GDM1 (cell line): ENCODE data around the gene NPLOC4.
"Not testable (repeated sequence)": the region's sequence is repeated elsewhere in the genome, so short reads cannot be mapped to it uniquely, and the experiment has no call there.

Experiments used
- DNase-seq: peaks from one replicate; lab custom pipeline; 2025; lab: John Stamatoyannopoulos, UW

Gene NPLOC4

DNA sequence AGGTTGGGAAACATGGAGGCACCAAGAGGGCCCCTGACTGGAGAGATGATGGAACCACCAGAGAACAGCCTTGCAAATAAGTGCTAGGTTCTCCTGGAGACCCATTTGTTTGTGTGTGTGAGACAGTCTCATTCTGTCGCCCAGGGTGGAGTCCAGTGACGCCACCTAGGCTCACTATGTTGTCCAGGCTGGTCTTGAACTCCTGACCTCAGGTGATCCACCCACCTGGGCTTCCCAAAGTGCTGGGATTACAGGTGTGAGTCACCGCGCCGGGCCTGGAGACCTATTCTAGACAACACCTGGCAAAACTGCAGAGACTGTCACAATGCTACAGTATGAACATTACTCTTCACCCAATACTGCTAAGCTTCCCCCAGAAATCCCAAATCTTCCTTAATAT lies 1.5 kb downstream of the NPLOC4 start:
- DNase-seq: no peak

DNA sequence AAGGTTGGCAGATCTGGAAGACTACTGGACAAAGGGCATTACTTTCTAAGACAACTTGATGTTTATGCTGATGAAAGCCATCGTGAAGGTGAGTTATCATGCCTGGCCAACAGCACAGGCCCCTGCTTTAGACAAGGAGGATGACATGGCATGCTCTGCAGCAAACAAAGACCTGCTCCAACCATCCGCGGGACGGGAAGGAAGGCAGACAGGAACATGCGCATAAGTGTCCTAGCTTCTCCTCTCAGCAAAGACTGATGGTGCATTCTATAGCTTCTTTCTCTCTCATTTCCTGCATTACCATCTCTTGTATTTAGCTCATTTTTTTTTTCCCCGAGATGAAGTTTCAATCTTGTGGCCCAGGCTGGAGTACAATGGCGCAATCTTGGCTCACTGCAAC lies 5.4 kb downstream of the NPLOC4 start:
- DNase-seq: no peak

DNA sequence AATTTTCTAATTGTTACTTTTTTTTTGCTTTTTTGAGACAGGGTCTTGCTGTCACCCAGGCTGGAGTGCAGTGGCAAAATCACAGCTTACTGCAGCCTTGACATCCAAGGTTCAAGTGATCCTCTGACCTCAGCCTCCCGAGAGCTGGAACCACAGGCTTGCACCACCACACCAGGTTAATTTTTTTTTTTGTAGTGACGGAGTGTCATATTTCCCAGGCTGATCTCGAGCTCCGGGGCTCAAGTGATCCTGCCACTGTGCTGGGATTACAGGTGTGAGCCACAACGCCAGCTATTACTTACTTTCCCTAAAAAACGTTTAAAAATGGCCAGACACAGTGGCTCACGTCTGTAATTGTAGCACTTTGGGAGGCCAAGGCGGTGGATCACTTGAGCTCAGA lies 6.6 kb downstream of the NPLOC4 start:
- no peak for DNase-seq

DNA sequence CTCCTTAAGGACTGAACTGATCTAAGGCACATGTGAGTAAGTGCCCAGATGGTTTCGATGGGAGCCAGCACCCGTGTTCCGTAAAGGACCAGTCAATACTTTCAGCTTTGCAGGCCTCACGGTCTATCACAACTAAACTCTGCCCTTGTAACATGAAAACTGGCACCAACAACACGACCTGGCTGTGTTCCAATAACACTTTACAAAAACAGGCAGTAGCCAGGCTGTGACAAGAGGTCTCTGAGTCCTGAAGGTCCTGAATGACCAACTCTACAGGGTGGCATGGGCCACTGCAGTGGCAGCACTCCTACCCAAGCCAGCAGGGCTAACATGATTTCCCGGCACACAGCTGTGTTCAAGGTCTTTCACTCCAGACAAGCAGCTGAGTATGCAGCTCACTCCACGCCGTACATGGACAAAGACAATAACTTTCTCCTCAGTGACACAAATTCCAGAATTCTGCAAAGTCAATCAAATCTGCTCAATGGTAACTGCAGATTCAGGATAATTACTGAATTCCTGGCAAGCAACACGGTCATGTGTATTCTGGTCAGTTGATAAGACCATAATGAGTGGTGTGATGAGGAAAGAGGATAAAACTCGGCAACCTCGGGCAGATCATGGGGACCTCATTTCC lies 15.3 kb downstream of the NPLOC4 start:
- DNase-seq: no peak

DNA sequence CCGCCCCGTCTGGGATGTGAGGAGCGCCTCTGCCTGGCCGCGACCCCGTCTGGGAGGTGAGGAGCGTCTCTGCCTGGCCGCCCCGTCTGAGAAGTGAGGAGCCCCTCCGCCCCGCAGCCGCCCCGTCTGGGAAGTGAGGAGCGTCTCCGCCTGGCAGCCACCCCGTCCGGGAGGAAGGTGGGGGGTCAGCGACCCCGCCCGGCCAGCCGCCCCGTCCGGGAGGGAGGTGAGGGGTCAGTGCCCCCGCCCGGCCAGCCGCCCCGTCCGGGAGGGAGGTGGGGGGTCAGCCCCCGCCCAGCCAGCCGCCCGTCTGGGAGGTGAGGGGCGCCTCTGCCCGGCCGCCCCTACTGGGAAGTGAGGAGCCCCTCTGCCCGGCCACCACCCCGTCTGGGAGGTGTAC lies 18.6 kb downstream of the NPLOC4 start:
- not testable (repeated sequence) for DNase-seq

DNA sequence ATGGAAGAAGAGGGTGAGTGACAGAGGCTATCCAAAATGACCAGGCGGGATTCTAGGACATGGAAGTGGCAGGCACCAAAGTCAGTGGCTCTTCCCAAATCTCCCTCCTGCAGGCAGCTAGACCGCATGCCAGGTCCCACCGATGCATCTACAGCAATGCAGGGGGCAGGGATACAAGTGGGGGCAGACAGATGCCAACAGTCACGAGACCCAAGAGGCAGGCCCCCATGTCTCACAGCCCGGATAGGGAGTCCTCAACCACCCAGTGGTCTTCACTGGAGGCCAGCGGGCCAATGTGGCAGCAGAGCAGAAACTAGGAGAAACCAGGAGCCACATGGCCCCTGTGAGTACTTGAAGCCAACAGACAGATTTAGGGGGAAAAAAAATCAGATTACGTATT lies 20.0 kb downstream of the NPLOC4 start:
- no peak for DNase-seq

DNA sequence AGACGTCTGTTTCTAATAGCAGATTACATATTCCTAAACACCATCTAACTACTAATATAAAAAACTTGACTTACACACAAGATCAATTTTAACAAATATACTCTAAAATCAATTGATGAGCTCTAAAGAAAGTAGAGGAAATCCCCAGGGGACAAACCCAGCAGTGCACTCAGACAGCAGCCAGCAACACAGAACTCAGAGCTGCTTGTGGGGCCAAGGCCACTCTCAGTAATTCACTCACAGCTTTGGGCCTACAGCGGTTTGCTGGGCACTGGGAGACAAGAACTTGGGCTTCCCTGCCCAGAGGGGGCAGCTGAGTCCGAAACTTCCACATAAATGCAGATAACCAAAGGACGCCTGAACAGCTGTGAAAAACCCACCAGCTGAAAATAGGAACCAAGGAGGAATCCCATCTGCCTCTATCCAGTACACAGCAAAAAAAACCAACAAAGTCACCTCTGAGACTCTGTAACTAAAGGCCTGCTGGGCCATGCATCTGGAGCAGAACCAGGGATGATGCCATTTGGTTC lies 21.4 kb downstream of the NPLOC4 start:
- DNase-seq: no peak

DNA sequence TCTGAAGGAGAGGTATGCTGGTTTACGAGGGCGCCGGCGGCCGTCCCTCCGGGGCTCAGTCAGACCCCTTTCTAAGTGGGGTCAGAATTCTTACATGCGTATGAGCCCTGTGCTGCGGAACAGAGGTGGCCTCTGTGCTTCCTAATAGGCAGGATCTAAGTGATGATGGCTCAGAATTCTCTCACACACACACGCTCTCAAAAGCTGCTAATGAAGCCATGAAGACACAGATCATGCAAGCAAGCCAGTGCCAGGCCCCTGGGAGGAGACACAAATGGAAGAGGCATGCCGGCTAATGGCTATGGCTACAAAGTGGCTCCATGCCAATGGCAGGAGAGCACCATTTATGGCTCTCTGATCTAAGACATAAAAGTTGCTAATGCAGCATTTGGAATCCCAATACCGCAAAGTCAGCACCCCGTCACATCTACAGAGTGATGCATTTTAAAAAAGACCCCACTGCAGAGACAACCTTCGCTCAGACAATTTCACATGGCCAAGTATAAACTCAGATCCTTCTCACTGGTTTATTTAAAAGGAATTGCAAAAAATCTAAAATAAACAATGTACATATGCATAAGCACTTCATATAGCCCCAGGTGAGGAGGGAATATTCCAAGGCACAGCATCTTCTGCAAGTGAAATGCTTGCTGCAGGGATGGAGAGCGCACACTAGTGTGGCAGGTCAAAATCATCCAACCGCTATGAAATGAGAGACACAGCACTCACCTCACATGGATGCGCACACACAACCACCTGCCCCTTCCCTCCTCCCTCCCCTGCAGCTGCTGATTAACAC lies 24.5 kb downstream of the NPLOC4 start:
- no peak for DNase-seq

DNA sequence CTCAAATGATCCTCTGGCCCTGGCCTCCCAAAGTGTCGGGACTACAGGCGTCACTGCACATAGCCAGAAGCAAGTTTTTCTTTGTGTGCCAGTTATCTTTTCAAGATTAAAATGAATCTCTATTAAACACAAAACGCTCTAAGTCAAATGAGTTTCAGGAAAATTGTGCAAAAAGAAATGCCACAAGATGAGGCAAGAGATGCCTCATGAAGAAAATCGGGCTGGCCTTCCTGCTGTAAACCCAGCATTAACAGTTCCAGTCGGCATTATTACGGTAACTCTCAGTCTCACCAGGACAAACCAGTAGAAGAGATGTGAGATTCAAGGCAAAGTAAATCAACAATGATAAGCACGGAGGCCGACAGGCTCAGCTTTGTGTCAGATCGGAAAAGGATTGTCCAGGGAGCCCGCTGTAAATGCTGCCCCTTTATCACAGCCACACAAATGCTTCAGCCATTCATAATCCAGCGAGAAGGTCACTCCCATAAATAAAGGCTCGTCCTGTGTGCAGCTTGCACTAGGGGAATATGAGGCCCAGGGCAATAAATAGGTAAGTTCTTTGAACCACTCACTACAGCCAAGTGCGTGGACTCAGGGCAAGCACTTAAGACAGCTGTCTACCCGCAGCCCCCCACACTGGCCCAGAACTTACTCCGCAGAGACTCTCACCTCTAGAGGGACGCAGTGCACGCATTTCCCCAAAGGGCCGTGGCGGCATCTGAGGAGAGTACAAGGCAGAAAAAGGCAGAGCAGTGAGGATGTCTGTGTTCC lies 27.2 kb downstream of the NPLOC4 start:
- no peak for DNase-seq

DNA sequence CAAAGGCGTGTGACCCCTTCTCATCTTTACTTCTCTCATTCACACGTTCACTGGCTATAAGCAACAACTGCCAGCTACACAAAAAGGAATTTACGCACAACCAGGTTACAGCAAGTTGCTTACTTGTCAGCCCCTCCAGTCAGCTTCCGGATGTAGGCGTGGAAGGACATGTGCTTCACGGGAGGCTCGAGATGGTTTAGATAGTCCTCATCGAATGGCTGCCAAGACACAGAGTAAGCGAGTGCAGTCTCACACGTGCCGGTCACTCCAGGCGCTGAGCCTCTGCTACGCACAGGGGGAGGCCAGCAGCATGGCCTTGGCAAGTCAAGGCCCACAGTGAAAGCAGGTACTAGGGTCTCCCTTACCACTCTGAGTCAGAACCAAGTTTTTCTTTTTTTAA lies 28.3 kb downstream of the NPLOC4 start:
- no peak for DNase-seq

DNA sequence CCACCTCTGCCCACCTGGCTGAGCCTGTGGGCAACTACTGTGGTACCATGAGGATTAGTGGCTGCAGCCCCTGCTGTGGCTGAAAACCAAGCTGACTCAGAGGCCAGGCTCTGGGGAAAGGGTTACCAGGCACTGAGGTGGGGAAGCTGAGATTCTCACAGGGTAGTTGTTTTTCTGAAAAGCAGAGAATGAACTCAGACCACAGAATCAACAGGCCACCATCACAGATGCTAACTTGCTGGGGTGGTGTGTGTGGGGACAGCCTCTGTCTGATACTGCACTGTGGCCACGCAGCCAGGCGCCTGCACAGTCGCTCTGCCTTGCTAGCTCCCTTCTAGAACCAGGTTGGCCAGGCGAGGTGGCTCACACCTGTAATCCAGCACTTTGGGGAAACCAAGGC lies 28.8 kb downstream of the NPLOC4 start:
- no peak for DNase-seq

DNA sequence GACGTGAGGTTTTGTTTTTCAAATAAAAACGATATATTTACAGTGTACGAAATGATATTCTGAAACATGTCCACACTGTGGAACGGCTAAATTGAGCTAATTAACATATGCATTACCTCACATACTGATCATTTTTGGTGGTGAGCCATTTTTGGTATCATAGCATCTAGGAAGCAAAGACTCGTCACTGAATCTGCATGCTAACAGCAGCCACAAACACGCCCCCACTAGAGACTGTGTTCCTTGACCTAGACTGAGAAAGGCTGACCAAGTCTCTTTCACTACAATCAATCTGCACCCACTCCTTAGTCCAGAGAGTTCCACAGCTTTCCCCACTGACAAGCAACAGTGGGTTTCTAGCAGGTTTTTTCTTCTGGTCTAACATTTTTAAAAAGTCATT lies 29.5 kb downstream of the NPLOC4 start:
- no peak for DNase-seq

DNA sequence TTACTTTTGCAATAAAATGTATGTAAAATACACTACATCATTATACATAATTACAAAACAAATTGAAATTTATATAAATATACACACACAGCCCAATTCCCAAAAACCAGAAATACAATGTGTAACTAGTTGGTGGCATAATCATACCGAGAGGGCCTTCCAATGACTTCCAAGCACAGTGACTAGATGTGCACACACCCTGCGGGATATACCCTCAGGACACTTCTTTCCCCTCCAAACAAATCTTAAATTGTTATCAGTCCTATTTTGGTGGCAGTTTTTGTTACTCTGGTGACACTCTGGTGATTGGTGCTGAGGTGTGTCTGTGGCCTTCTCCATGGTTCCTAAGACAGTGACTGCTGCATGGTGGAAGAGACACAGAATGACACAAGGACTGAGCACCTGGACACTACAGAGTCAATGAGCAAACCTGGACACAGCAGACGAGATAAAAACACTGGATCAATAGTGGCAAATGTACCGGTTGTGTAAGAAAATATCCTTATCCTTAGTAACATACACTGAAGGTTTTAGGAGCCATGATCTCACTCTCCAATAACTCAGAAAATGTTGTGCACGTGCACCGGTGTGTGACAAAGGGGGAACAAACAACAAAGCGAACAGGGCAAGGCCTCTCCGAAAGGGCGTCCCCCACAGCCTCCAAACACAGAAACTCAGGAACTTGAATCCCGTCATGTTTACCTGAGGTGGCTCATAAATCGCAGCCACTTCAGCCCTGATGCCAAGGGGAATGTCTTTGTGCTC lies 32.9 kb downstream of the NPLOC4 start:
- DNase-seq: no peak

DNA sequence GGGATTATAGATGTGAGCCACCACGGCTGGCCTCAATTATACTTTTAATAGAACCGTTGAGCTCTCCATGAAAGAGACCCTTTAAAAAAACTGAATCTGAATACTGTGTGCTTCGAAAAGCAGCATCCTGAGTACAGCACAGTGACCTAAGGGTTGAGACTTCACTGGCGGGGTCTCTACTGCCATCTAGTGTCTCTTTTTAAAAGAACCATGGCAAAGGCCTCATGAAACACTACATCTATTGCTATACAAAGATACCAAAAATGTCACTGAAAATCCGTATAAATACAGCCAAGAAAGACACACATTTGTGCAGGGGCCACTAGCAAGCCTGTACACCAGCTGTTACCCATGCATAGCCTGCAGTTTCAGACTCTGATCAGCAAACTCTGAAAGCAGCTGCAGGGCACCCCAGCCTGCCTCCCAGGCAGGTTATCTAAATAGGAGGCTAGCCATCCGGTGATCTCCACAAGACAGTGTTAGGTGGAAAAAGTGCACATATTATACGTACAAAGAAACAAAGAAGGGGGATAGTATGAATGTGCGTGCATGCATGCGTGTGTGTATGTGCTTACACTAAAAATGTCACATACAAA lies 35.3 kb downstream of the NPLOC4 start:
- peak; percentile 20 for DNase-seq

DNA sequence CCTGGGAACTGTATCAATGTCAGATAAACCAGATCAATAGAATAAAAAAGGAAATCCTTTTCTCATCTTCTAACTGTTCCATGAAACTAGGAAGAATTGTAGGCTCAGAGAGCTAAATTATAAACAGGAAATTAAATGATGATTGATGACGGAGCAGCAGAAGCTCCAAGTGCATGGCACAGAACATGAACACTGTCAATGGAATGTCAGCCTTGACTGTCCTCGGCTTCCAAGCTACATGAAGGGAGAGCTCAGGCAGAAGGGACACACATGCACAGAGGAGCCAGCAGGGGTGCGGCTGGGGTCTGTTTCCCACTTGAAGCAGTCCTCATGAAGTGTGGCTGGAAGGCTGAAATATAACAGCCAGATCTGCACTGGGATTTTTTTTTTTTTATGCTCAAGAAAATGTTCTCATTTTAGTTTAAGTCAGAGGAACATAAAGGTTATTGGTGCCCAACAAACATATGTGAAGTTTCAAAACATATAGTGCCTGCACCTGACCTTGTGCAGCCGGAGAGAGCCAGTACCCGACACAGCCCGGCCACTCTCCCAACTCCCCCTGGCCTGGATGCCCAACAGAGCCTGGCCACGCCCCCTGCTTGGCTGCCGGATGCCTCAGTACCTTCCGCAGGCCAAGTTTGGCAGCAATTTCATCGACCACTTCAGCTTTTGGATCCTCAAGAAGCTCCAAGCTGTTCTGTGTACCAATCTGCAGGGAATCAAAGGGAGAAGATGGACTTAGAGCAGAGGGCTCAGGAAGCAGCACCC lies 37.0 kb downstream of the NPLOC4 start:
- DNase-seq: no peak

DNA sequence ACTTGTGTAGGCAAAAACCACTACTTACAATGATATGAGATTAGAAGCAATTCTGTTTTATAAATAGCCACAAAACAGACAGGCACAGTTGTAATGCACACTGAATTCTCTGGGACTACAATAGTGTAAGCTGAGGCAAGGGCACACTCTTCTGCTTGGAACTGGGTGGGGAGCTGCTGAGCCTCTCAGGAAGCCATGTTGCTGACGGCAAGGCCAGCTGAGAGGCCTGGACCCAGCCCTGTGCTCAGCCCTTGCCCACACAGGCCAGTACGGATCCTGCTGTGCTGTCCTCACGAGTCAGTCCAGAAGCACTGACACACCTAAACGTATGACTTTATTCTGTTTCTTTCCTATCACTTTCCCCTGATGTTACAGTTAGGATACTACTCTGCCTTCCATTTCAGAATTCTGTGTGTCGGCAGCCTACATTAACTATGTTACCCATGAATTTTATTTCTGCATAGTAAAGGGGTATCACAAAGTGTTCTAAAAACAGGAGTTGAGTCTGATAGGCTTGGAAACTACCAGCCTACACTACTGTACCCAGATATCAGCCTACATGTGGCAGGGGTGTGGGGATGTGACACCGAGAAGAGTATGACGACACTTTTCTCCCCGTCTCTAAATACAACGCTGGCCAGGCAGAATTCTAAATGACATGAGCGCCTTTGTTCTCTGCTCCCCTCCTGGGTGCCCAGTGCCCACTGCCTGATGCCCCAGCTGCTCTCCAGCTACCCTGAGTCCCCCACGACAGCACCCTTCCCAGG lies 43.6 kb downstream of the NPLOC4 start:
- DNase-seq: no peak

DNA sequence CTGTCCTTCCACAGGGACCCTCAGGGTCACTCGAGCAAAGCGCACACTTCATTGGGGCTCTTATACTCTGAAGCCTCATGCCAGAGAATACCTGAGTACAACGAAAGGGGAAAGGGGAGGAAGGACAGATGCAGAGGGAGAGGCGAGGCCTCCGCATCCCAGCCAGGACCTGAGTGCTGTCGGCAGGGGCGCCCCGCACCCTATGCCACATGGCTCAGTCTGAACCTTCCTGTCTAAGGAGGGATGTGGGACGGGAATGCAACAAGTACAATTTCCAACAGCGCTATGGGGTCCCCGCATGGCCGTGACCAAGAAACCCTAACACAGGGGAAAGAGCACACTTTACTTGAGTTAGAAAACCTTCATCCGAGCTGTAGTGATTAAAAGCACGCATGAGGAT lies 44.9 kb downstream of the NPLOC4 start:
- DNase-seq: no peak

DNA sequence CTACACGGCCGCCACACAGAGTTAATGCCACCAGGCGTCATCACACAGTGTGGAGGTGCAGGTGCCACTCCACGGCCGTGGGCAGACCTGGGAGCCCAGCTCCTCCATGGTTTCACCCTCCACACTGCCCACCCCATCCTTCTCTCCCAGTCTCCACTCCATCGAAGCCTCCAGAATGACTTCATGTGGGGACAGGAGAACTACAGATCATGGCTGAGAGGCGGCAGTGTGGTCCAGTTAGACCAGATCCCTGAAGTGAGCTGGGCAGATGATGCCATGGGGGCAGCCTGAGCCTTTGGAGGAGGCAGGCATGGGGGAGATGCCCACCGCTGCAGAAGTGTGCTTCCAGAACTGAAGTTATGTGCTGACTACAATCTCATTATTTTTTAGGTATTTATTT lies 46.8 kb downstream of the NPLOC4 start:
- no peak for DNase-seq

DNA sequence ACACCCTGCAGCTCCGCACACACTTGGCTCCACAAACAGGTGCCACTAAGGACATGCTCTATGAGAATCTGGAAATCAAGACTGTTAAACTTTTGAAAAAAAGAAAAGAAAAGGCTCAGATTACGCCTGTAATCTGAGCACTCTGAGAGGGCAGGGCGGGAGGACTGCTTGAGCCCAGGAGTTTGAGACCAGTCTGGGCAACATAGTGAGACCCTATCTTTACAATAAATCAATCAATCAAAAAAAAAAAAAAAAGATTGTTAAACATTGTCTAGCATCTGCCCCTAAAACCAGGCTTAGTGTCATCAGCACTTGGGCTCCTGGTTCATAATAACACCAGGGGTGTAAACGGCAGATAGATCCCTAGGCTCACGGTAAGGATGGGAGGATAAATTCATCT lies 47.3 kb downstream of the NPLOC4 start:
- no peak for DNase-seq

DNA sequence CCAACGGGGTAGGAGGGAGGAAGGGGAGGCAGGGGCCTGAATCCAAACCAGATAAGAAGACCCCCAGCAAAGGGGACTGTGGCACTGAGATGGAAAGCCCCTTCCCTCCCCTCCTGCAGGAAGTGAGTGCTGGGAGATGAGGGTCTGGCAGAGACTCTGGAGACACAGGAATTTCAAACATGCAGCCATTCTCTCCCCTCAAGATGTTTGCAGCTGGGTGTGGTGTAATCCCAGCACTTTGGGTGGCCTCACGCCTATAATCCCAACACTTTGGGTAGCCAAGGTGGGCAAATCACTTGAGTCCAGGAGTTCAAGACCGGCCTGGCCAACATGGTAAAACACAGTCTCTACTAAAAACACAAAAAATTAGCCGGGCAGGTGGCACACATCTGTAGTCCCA lies 50.8 kb downstream of the NPLOC4 start:
- DNase-seq: no peak
